Transverse colon (tissue), 4 donors: Measurements from ENCODE around the gene AKR1E2. TPM values are rescaled to one million over a fixed set of nuclear protein-coding genes. Genes with fewer than 3 reads are reported as not detected.

Source experiments
- DNase-seq: peaks from one replicate; pipeline ENCODE4 v3.0.0-alpha.2; 2019
- H3K27ac ChIP-seq, 4 donors: fragments of 200-600 bp; sonication (generic); 2 replicates each; pipeline ENCODE4 v1.5.1; 2016 to 2018; ENCODE audit warnings: inconsistent platforms in 4 of 4
- H3K27me3 ChIP-seq: fragments of 200-600 bp; sonication (generic); 2 replicates; pipeline ENCODE4 v1.5.1; 2017; ENCODE audit warnings: inconsistent platforms
- H3K36me3 ChIP-seq, 4 donors: fragments of 200-600 bp; sonication (generic); 2 replicates each; pipeline ENCODE4 v1.5.1; 2017 to 2019; ENCODE audit warnings: inconsistent platforms in 4 of 4
- H3K4me1 ChIP-seq, 4 donors: fragments of 200-600 bp; sonication (generic); 2 replicates each; pipeline ENCODE4 v1.5.1; 2017 to 2020; ENCODE audit warnings: inconsistent platforms in 4 of 4
- H3K4me3 ChIP-seq, 4 donors: fragments of 200-600 bp; sonication (generic); 1 replicate in 1 of 4; 2 replicates in 3 of 4; pipeline versions ENCODE4 v1.5.1 to v1.6.1; 2017 to 2019; ENCODE audit warnings: inconsistent platforms in 4 of 4
- H3K9me3 ChIP-seq, 2 donors: fragments of 200-600 bp; sonication (generic); 2 replicates each; pipeline ENCODE4 v1.5.1; 2017 to 2019; ENCODE audit warnings: inconsistent platforms in 2 of 2
- EP300 ChIP-seq: sonication (generic); formaldehyde crosslinking; IDR thresholded peaks from one replicate; pipeline ENCODE4 v1.6.1; 2017; ENCODE audit warnings: antibody characterized with exemption, low read depth
- POLR2A ChIP-seq: fragments of 450-650 bp; IDR thresholded peaks from one replicate; pipeline ENCODE4 v1.6.1; 2016; ENCODE audit warnings: antibody characterized with exemption, mild to moderate bottlenecking, moderate library complexity
- POLR2AphosphoS5 ChIP-seq, 3 donors: sonication (generic); formaldehyde crosslinking; IDR thresholded peaks; one replicate each; pipeline ENCODE4 v1.6.1; 2016; ENCODE audit warnings: antibody characterized with exemption in 3 of 3
- WGBS, 2 donors: methylation state at CpG; one replicate each; pipeline ENCODE4 v1.1.5; 2018; ENCODE audit warnings: low coverage in 1 of 2; 5-methylcytosine and 5-hydroxymethylcytosine counted together
- in situ Hi-C, 4 donors: fragments of 200-750 bp; cut with MboI; loops; one replicate each; pipeline versions ENCODE4 v1.15.0 to v1.15.1; 2017; ENCODE audit warnings: low sequenced_read_pairs in 3 of 4, low pct_ligation_motif_present in 1 of 4, low pct_unique_long_range_greater_than_20kb in 1 of 4
- intact Hi-C: fragments of 100-400 bp; cut with DNase I; formaldehyde crosslinking; loops from one replicate; pipeline ENCODE4 v1.15.1; 2023; ENCODE audit warnings: low total_unique reads
- total RNA-seq, 4 donors: library from RNA; depleted of rRNA; stranded (reverse); fragments of >200 nt; gene quantifications; one replicate each; pipeline ENCODE4 v1.1.0, GENCODE V29; 2016
- TF ChIP-seq, protein P1 (sequence below), 5 experiments: fragments of 200-600 bp in 3 of 5; fragments of 450-650 bp in 2 of 5; sonication (generic) in 3 of 5; IDR thresholded peaks; 1 replicate in 2 of 5; 2 replicates in 3 of 5; pipeline ENCODE4 v1.5.1; 2016 to 2017; ENCODE audit warnings: antibody characterized with exemption in 5 of 5, inconsistent platforms in 3 of 5, mild to moderate bottlenecking in 2 of 5, moderate library complexity in 1 of 5

Gene AKR1E2
- total RNA-seq, 4 donors from 2014 or later: 3.8 to 34.8 (median 5.3) TPM

DNA sequence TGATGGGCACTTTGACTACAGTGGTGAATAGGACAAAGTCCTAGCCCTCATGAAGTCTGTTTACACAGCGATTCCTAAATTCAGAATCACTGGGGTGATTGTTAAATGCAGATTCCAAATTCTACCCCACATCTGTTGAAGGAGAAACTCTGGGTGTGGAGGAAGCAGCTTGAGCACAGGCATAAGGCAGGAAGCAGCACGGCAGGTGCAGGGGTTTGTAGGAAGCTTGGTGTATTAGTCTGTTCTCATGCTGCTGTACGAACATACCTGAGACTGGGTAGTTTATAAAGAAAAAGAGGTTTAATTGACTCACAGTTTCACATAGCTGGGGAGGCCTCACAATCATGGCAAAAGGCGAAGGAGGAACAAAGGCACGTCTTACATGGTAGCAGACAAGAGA, 5.1 kb downstream of the AKR1E2 start:
- Histone ChIP-seq H3K4me3 (no peak overlapping the region), H3K9me3 (no peaks in the 10 kb centered on the region), H3K27me3 (no peaks in the 10 kb centered on the region), H3K27ac (no peak overlapping the region), H3K4me1 (peaks cover 0 to 11% (median 8%) of the 10 kb centered on the region in 4 donors), H3K36me3 (no peaks in the 10 kb centered on the region)
- 79 to 94% methylated on average over 5 of the region's 5 CpGs for WGBS, 2 donors
- no peak for DNase-seq
- TF ChIP-seq POLR2A (no peak), EP300 (no peak), POLR2AphosphoS5 (IDR thresholded peaks at IDR 0.05) (no peak)
- TF ChIP-seq, protein P1, sequence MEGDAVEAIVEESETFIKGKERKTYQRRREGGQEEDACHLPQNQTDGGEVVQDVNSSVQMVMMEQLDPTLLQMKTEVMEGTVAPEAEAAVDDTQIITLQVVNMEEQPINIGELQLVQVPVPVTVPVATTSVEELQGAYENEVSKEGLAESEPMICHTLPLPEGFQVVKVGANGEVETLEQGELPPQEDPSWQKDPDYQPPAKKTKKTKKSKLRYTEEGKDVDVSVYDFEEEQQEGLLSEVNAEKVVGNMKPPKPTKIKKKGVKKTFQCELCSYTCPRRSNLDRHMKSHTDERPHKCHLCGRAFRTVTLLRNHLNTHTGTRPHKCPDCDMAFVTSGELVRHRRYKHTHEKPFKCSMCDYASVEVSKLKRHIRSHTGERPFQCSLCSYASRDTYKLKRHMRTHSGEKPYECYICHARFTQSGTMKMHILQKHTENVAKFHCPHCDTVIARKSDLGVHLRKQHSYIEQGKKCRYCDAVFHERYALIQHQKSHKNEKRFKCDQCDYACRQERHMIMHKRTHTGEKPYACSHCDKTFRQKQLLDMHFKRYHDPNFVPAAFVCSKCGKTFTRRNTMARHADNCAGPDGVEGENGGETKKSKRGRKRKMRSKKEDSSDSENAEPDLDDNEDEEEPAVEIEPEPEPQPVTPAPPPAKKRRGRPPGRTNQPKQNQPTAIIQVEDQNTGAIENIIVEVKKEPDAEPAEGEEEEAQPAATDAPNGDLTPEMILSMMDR (IDR thresholded peaks at IDR 0.05): no peak
- in situ Hi-C loops (loop anchor here in 3 of 4 donors (25.0 kb wide), 3 partner anchors 256 to 781 kb away; partner anchors contain the start of gene AKR1C3 (in 1 of the 3)), intact Hi-C loops (no loop called here)

DNA sequence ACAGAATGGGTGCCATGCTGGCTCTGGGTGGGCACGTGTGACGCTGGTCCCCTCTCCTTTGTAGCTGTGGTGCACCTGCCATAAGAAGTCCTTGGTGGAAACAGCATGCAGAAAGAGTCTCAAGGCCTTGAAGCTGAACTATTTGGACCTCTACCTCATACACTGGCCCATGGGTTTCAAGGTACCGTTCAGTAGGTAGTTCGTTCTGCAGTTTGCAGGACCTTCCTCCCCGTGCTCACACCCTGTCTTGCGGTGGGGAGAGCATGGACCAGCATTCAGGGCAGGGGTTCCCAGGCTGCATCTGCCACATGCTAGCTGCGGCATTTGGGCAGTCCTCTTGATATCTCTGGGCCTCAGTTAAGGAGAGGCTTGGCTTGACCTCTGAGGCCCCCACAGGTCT, 7.3 kb downstream of the AKR1E2 start:
- Histone ChIP-seq H3K27me3 (no peaks in the 10 kb centered on the region), H3K9me3 (no peaks in the 10 kb centered on the region), H3K36me3 (no peaks in the 10 kb centered on the region), H3K4me1 (no peaks in the 10 kb centered on the region), H3K4me3 (no peak overlapping the region), H3K27ac (no peak overlapping the region)
- in situ Hi-C loops: loop anchor here in 3 of 4 donors (25.0 kb wide), 3 partner anchors 254 to 779 kb away; partner anchors contain the start of gene AKR1C3 (in 1 of the 3)
- intact Hi-C loops: no loop called here
- 89% methylated on average over 7 of the region's 7 CpGs; no CpG with 5 or more reads in 1 of the 2 donors for WGBS, 2 donors
- no peak for DNase-seq
- no peak for TF ChIP-seq POLR2AphosphoS5 (IDR thresholded peaks at IDR 0.05)
- TF ChIP-seq, protein P1 (IDR thresholded peaks at IDR 0.05): no peak
- TF ChIP-seq POLR2A: no peak
- no peak for TF ChIP-seq EP300

DNA sequence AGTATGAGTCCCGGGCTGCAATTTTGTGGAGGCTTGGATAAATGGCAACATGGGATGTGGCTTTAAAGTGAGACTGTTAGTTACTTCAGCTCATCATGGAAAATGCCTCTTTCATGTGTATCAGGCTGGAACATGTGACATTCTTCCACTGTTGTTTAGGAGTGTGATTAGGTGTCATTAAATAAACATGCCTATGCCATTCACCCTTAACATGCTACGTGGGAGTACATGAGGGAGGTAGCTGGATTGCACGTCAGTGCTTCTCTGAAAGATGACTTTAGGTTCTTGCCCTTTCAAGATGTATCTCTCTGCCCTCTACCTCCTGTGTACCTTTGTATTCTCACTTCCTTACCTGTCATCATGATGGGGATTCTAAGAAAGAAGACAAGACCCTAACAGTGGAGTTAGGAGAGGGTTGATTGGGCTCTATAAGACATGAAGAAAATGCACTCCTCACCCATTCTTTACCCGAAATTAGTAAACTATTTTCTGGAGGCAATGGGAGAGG, 8.9 kb downstream of the AKR1E2 start:
- Histone ChIP-seq H3K4me3 (no peak overlapping the region), H3K9me3 (no peaks in the 10 kb centered on the region), H3K27me3 (no peaks in the 10 kb centered on the region), H3K27ac (no peak overlapping the region), H3K4me1 (no peaks in the 10 kb centered on the region), H3K36me3 (no peaks in the 10 kb centered on the region)
- intact Hi-C loops: no loop called here
- in situ Hi-C loops: loop anchor here in 3 of 4 donors (25.0 kb wide), 3 partner anchors 252 to 777 kb away; partner anchors contain the start of gene AKR1C3 (in 1 of the 3)
- no peak for DNase-seq
- 87 to 88% methylated on average over 4 of the region's 4 CpGs for whole genome bisulfite sequencing, 2 donors
- TF ChIP-seq POLR2AphosphoS5 (IDR thresholded peaks at IDR 0.05) (no peak), POLR2A (no peak), EP300 (no peak)
- TF ChIP-seq, protein P1 (IDR thresholded peaks at IDR 0.05): no peak

DNA sequence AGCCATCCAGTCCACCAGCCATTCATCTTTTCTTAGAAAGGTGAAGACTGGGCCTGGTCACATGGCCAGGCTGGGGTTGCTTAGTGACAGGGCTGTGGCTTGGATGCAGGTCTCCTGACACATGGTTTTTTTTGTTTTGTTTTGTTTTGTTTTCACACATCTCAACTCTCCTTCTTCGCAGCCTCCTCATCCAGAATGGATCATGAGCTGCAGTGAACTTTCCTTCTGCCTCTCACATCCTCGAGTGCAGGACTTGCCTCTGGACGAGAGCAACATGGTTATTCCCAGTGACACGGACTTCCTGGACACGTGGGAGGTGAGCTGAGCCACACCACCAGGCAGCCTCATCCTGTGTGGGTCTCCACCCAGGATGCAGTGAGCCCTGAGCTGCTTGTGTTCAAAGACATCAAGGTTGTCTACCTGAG, 9.5 kb downstream of the AKR1E2 start:
- in situ Hi-C loops (loop anchor here in 3 of 4 donors (25.0 kb wide), 3 partner anchors 252 to 777 kb away; partner anchors contain the start of gene AKR1C3 (in 1 of the 3)), intact Hi-C loops (no loop called here)
- no peak overlapping the region for H3K4me3 ChIP-seq
- no peak overlapping the region for H3K27ac ChIP-seq
- no peak for TF ChIP-seq POLR2A
- no peak for TF ChIP-seq EP300
- no peak for TF ChIP-seq POLR2AphosphoS5 (IDR thresholded peaks at IDR 0.05)
- TF ChIP-seq, protein P1 (IDR thresholded peaks at IDR 0.05): no peak
- H3K36me3 ChIP-seq: no peaks in the 10 kb centered on the region
- no peaks in the 10 kb centered on the region for H3K9me3 ChIP-seq
- WGBS, 2 donors: 74% methylated on average over 5 of the region's 5 CpGs; no CpG with 5 or more reads in 1 of the 2 donors
- no peak for DNase-seq
- no peaks in the 10 kb centered on the region for H3K4me1 ChIP-seq
- no peaks in the 10 kb centered on the region for H3K27me3 ChIP-seq
